Spleen (tissue), 11 donors: Measurements from ENCODE around the gene ZNF862. TPM values are rescaled to one million over a fixed set of nuclear protein-coding genes. Genes with fewer than 3 reads are reported as not detected.

Experiments
- DNase-seq: peaks from one replicate; pipeline ENCODE4 v3.0.0-alpha.2; 2020
- H3K27ac ChIP-seq, 8 donors: fragments of 200-600 bp; sonication (generic) in 7 of 8; 1 replicate in 4 of 8; 2 replicates in 4 of 8; pipeline versions ENCODE4 v1.5.0 to v1.8.0; 2016 to 2021; ENCODE audit warnings: inconsistent platforms in 4 of 8, mild to moderate bottlenecking in 4 of 8, moderate library complexity in 1 of 8
- H3K27me3 ChIP-seq, 7 donors: fragments of 200-600 bp; sonication (generic) in 6 of 7; replicated peaks in 1 of 7; 1 replicate in 4 of 7; 2 replicates in 3 of 7; pipeline versions ENCODE4 v1.5.0 to v1.8.0; 2016 to 2021; ENCODE audit warnings: inconsistent platforms in 3 of 7, mild to moderate bottlenecking in 1 of 7
- H3K36me3 ChIP-seq, 6 donors: fragments of 200-600 bp; sonication (generic) in 5 of 6; 1 replicate in 4 of 6; 2 replicates in 2 of 6; pipeline versions ENCODE4 v1.5.0 to v1.8.0; 2016 to 2021; ENCODE audit warnings: inconsistent platforms in 2 of 6
- H3K4me1 ChIP-seq, 6 donors: fragments of 200-600 bp; sonication (generic) in 5 of 6; 1 replicate in 3 of 6; 2 replicates in 3 of 6; pipeline versions ENCODE4 v1.5.0 to v1.8.0; 2016 to 2021; ENCODE audit warnings: inconsistent platforms in 3 of 6
- H3K4me3 ChIP-seq, 8 donors: fragments of 200-600 bp; sonication (generic) in 7 of 8; 1 replicate in 4 of 8; 2 replicates in 4 of 8; pipeline versions ENCODE4 v1.5.0 to v1.8.0; 2016 to 2021; ENCODE audit warnings: inconsistent platforms in 4 of 8, mild to moderate bottlenecking in 4 of 8, moderate library complexity in 2 of 8
- H3K9me3 ChIP-seq, 8 donors: fragments of 200-600 bp; sonication (generic) in 7 of 8; 1 replicate in 4 of 8; 2 replicates in 4 of 8; pipeline versions ENCODE4 v1.5.0 to v1.8.0; 2016 to 2021; ENCODE audit warnings: inconsistent platforms in 4 of 8
- POLR2A ChIP-seq, 3 donors: fragments of 450-650 bp; IDR thresholded peaks; one replicate each; pipeline ENCODE4 v1.5.1; 2017; ENCODE audit warnings: antibody characterized with exemption in 3 of 3, mild to moderate bottlenecking in 1 of 3
- POLR2AphosphoS5 ChIP-seq, 3 donors: sonication (generic); formaldehyde crosslinking; IDR thresholded peaks; one replicate each; pipeline ENCODE4 v1.5.1; 2017; ENCODE audit warnings: antibody characterized with exemption in 3 of 3
- WGBS, 5 donors: extraction: QIAGEN DNeasy Blood & Tissue Kit in 3 of 5; methylation state at CpG; one replicate each; pipeline versions ENCODE4 v1.1.5 to v1.1.7; 2013 to 2018; 5-methylcytosine and 5-hydroxymethylcytosine counted together
- intact Hi-C: fragments of 100-400 bp; cut with DNase I; formaldehyde crosslinking; loops from one replicate; pipeline ENCODE4 v1.15.0; 2023; ENCODE audit warnings: low total_unique reads
- polyA plus RNA-seq, 3 donors: library from polyadenylated mRNA; stranded (reverse); fragments of 200-250 nt; gene quantifications; one replicate each; pipeline ENCODE4 v1.2.1, GENCODE V29; 2013
- total RNA-seq, 7 donors: library from RNA; depleted of rRNA in 3 of 7; stranded (reverse); fragments of >200 nt in 3 of 7; fragmentation: NEBNext Ultra II Directional in 4 of 7; extraction: Animal tissue kit (Norgen Biotek cat#: 25700) in 4 of 7; gene quantifications; one replicate each; pipeline versions ENCODE4 v1.1.0 to v1.2.1, GENCODE V29; 2016 to 2021
- TF ChIP-seq, protein P1 (sequence below), 11 experiments: fragments of 200-600 bp in 7 of 11; fragments of 450-650 bp in 4 of 11; sonication (generic) in 4 of 11; IDR thresholded peaks in 8 of 11; conservative IDR thresholded peaks in 3 of 11; 1 replicate in 7 of 11; 2 replicates in 4 of 11; pipeline versions ENCODE4 v1.4.0 to v1.8.0; 2016 to 2021; ENCODE audit warnings: antibody characterized with exemption in 11 of 11, inconsistent platforms in 4 of 11, mild to moderate bottlenecking in 1 of 11
- donor health status: healthy with polysubstance abuse.
- donor health status: DM: no; HTN: no; CAD: no; lungs with moderate emphysema.
- donor health status: DM: no; HTN: no; CAD: no.
- donor health status: Bipolar disorder and iron deficiency.
- donor health status: healthy.
- donor health status: DM: no; HTN: no; CAD: no.
- donor health status: DM: yes; HTN: yes; CAD: no.

The ZNF862 gene
- total and polyA plus RNA-seq, 10 donors = 4.4 to 39.8 (median 25.4) TPM

DNA sequence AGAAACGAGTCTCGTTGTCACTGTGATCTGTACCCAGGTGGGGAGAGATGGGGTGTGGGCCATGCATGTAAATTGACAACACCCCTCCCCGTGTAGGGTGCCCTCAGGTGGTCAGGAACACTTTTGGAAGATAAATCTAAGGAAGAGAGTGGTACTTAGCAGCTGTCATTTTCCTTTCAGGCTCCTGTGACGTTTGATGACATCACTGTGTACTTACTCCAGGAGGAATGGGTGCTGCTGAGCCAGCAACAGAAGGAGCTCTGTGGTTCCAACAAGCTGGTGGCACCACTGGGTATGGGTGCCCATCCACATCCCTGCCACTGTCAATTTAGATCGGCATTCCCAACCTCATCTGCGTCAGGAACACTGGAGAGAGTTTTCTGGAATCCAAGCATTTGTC lies 6.3 kb downstream of the ZNF862 start:
- Histone ChIP-seq H3K9me3 (no peaks in the 10 kb centered on the region), H3K27ac (no peak overlapping the region), H3K4me3 (no peak overlapping the region), H3K4me1 (peaks cover 0 to 22% (median 3%) of the 10 kb centered on the region in 6 donors), H3K27me3 (no peaks in the 10 kb centered on the region), H3K36me3 (peaks cover 0 to 36% (median 11%) of the 10 kb centered on the region in 6 donors)
- intact Hi-C loops = no loop called here
- 63 to 79% (median 74%) methylated on average over 6 of the region's 6 CpGs for WGBS, 5 donors
- TF ChIP-seq POLR2AphosphoS5 (IDR thresholded peaks at IDR 0.05) = no peak
- no peak for TF ChIP-seq POLR2A (IDR thresholded peaks at IDR 0.05)
- TF ChIP-seq, protein P1, sequence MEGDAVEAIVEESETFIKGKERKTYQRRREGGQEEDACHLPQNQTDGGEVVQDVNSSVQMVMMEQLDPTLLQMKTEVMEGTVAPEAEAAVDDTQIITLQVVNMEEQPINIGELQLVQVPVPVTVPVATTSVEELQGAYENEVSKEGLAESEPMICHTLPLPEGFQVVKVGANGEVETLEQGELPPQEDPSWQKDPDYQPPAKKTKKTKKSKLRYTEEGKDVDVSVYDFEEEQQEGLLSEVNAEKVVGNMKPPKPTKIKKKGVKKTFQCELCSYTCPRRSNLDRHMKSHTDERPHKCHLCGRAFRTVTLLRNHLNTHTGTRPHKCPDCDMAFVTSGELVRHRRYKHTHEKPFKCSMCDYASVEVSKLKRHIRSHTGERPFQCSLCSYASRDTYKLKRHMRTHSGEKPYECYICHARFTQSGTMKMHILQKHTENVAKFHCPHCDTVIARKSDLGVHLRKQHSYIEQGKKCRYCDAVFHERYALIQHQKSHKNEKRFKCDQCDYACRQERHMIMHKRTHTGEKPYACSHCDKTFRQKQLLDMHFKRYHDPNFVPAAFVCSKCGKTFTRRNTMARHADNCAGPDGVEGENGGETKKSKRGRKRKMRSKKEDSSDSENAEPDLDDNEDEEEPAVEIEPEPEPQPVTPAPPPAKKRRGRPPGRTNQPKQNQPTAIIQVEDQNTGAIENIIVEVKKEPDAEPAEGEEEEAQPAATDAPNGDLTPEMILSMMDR (IDR thresholded peaks at IDR 0.05 in 8 of 11, conservative IDR thresholded peaks at IDR 0.05 in 3 of 11) = no peak
- no peak for DNase-seq

DNA sequence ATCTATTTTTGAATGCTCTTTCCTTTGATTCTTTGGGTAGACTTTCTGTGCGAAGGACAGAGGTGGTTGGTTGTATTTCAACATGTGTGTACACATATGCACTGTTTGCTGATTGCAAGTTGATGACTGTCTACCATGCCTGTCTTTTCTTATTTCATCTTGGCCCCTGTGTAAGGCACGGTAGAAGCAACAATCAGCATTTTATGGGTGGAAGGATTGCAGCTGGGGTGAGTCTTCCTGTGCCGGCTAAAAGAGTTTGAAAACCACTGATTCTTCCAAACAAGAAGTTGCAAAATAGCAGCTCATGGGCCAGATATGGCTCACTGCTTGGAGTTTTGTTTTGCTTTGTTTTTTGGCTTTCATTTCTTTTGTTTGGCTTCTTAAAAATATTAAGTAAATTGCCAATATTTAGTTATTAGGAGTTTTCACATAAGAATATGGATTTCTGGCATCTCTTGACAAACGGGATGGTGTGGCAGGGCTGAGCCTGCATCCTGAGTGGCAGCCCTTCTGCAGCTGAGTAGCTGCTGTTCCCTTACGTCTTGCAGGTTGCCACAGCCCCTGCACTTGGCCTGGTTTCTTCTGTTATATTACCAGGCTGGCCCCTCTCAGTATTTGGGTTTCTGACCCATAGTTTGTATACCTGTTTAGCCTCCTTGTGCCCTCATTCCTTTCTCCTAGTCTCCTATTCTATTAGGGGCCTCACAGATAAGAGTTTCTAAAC lies 7.2 kb downstream of the ZNF862 start:
- TF ChIP-seq POLR2AphosphoS5 (IDR thresholded peaks at IDR 0.05) (no peak), POLR2A (IDR thresholded peaks at IDR 0.05) (no peak)
- TF ChIP-seq, protein P1 (IDR thresholded peaks at IDR 0.05 in 8 of 11, conservative IDR thresholded peaks at IDR 0.05 in 3 of 11) = no peak
- Histone ChIP-seq H3K4me3 (no peak overlapping the region), H3K9me3 (no peaks in the 10 kb centered on the region), H3K4me1 (peaks cover 0 to 13% (median 0%) of the 10 kb centered on the region in 6 donors), H3K36me3 (peaks cover 0 to 45% (median 11%) of the 10 kb centered on the region in 6 donors), H3K27ac (no peak overlapping the region), H3K27me3 (no peaks in the 10 kb centered on the region)
- WGBS, 5 donors = 52 to 70% (median 67%) methylated on average over 5 of the region's 5 CpGs
- intact Hi-C loops = no loop called here
- no peak for DNase-seq

DNA sequence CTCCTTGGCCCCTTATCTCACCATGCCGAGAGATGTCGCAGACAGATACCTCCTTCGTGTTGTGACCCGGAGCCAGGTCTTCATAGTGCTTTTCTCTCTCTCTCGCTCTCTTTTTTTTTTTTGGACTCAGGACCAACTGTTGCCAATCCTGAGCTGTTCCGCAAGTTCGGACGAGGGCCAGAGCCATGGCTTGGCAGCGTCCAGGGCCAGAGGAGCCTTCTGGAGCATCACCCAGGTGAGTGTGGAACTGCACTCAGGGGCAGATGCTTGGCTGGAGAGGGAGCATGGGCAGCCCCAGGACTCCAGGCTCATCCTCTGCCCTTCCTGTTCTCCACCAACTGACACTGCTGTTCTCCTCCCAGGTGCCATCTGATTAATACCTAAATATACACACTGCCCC lies 7.8 kb downstream of the ZNF862 start:
- no peak overlapping the region for H3K27ac ChIP-seq
- H3K36me3 ChIP-seq = peaks cover 0 to 50% (median 11%) of the 10 kb centered on the region in 6 donors
- peaks cover 0 to 13% (median 0%) of the 10 kb centered on the region in 6 donors for H3K4me1 ChIP-seq
- intact Hi-C loops = no loop called here
- TF ChIP-seq POLR2A (IDR thresholded peaks at IDR 0.05) = no peak
- no peaks in the 10 kb centered on the region for H3K9me3 ChIP-seq
- DNase-seq = no peak
- H3K4me3 ChIP-seq = no peak overlapping the region
- no peaks in the 10 kb centered on the region for H3K27me3 ChIP-seq
- WGBS, 5 donors = 88 to 96% (median 94%) methylated on average over 9 of the region's 9 CpGs

DNA sequence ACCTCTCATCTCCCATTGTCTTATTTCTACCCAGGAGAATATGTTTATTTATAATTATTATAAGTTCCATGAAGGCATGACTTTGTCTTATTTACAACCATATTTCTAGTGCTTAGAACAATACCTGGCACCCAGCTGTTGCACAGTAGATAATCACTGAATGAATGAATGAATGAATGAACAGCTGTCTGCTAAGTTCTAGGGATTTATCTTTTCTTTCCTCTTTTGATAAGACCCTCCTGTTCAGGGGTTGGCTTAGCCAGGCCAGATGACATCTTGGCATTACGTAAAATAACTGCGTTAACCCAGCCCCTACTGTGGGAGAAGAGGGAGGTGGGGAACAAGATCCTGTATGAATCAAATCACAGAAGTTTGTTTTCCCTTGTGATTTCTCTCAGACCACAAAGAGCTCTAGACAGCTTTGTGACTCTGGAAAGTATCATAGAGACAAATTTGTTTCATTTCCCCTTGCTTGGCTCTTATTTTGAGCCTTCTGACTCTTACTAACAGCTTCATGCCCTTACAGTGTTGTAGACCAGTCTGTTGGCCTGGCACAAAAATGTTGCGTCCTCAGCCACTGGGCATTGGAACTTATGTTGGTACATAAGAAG lies 8.4 kb downstream of the ZNF862 start:
- H3K36me3 ChIP-seq = peaks cover 0 to 50% (median 11%) of the 10 kb centered on the region in 6 donors
- WGBS, 5 donors = 62 to 84% (median 72%) methylated on average over 3 of the region's 3 CpGs
- H3K9me3 ChIP-seq = no peaks in the 10 kb centered on the region
- no peak for TF ChIP-seq POLR2AphosphoS5 (IDR thresholded peaks at IDR 0.05)
- no peak for TF ChIP-seq POLR2A (IDR thresholded peaks at IDR 0.05)
- TF ChIP-seq, protein P1 (IDR thresholded peaks at IDR 0.05 in 8 of 11, conservative IDR thresholded peaks at IDR 0.05 in 3 of 11) = no peak
- no peak overlapping the region for H3K27ac ChIP-seq
- intact Hi-C loops = no loop called here
- H3K4me3 ChIP-seq = no peak overlapping the region
- H3K4me1 ChIP-seq = peaks cover 0 to 13% (median 0%) of the 10 kb centered on the region in 6 donors
- no peak for DNase-seq
- no peaks in the 10 kb centered on the region for H3K27me3 ChIP-seq
